IPS-18a (cell line): ENCODE results near the gene GOLGA5.
A peak's percentile ranks its signal among the peaks of the same experiment; 100 is the strongest.

ENCODE experiments used
- H3K27ac ChIP-seq: one replicate; pipeline ENCODE4 v1.5.1; 2013; ENCODE audit warnings: low read length
- H3K27me3 ChIP-seq: one replicate; pipeline ENCODE4 v1.6.1; 2013; ENCODE audit warnings: mild to moderate bottlenecking, low read length; ENCODE audit not compliant: control insufficient read depth, insufficient read depth
- H3K36me3 ChIP-seq: one replicate; pipeline ENCODE4 v1.6.1; 2013; ENCODE audit warnings: low read depth, low read length; ENCODE audit not compliant: control insufficient read depth
- H3K4me1 ChIP-seq: one replicate; pipeline ENCODE4 v1.6.1; 2013; ENCODE audit warnings: low read depth, low read length; ENCODE audit not compliant: control insufficient read depth
- H3K4me3 ChIP-seq: one replicate; pipeline ENCODE4 v1.5.1; 2013; ENCODE audit warnings: low read length
- H3K9ac ChIP-seq: one replicate; pipeline ENCODE4 v1.6.1; 2013; ENCODE audit warnings: mild to moderate bottlenecking, low read length, moderate library complexity
- H3K9me3 ChIP-seq: one replicate; pipeline ENCODE4 v1.6.1; 2013; ENCODE audit warnings: low read depth, low read length; ENCODE audit not compliant: control insufficient read depth

Gene GOLGA5

GRCh38 chr14:92866181-92866752, 72.2 kb downstream of the GOLGA5 start:
- H3K9me3 ChIP-seq: no peaks in the 10 kb centered on the region
- no peaks in the 10 kb centered on the region for H3K4me1 ChIP-seq
- no peak overlapping the region for H3K27ac ChIP-seq
- no peak overlapping the region for H3K4me3 ChIP-seq
- H3K9ac ChIP-seq: no peak overlapping the region
- no peaks in the 10 kb centered on the region for H3K36me3 ChIP-seq
- no peaks in the 10 kb centered on the region for H3K27me3 ChIP-seq

GRCh38 chr14:92866901-92867865, 73.1 kb downstream of the GOLGA5 start:
- H3K27ac ChIP-seq: no peak overlapping the region
- no peaks in the 10 kb centered on the region for H3K9me3 ChIP-seq
- no peaks in the 10 kb centered on the region for H3K4me1 ChIP-seq
- H3K9ac ChIP-seq: no peak overlapping the region
- no peak overlapping the region for H3K4me3 ChIP-seq
- H3K27me3 ChIP-seq: no peaks in the 10 kb centered on the region
- H3K36me3 ChIP-seq: no peaks in the 10 kb centered on the region

- no peak overlapping the region for H3K27ac ChIP-seq
- no peak overlapping the region for H3K4me3 ChIP-seq
- no peak overlapping the region for H3K9ac ChIP-seq
- H3K27me3 ChIP-seq: no peaks in the 10 kb centered on the region
- no peaks in the 10 kb centered on the region for H3K36me3 ChIP-seq
- no peaks in the 10 kb centered on the region for H3K9me3 ChIP-seq
- H3K4me1 ChIP-seq: peaks cover 16% of the 10 kb centered on the region
Observed at GRCh38 chr14:92874962-92875661, 81.0 kb downstream of the GOLGA5 start.

- no peaks in the 10 kb centered on the region for H3K9me3 ChIP-seq
- no peaks in the 10 kb centered on the region for H3K36me3 ChIP-seq
- H3K27ac ChIP-seq: no peak overlapping the region
- peaks cover 19% of the 10 kb centered on the region for H3K4me1 ChIP-seq
- H3K4me3 ChIP-seq: peak overlapping the region; percentile 10
- H3K27me3 ChIP-seq: no peaks in the 10 kb centered on the region
- H3K9ac ChIP-seq: no peak overlapping the region
Observed at GRCh38 chr14:92877757-92878431, 83.8 kb downstream of the GOLGA5 start.

- no peaks in the 10 kb centered on the region for H3K36me3 ChIP-seq
- H3K4me3 ChIP-seq: no peak overlapping the region
- H3K27me3 ChIP-seq: no peaks in the 10 kb centered on the region
- no peaks in the 10 kb centered on the region for H3K9me3 ChIP-seq
- H3K9ac ChIP-seq: no peak overlapping the region
- H3K27ac ChIP-seq: no peak overlapping the region
- peaks cover 19% of the 10 kb centered on the region for H3K4me1 ChIP-seq
Observed at GRCh38 chr14:92880351-92880750, 86.2 kb downstream of the GOLGA5 start.

GRCh38 chr14:92880851-92881250, 86.7 kb downstream of the GOLGA5 start:
- H3K27me3 ChIP-seq: no peaks in the 10 kb centered on the region
- H3K36me3 ChIP-seq: no peaks in the 10 kb centered on the region
- H3K9ac ChIP-seq: no peak overlapping the region
- peaks cover 19% of the 10 kb centered on the region for H3K4me1 ChIP-seq
- no peak overlapping the region for H3K27ac ChIP-seq
- no peaks in the 10 kb centered on the region for H3K9me3 ChIP-seq
- no peak overlapping the region for H3K4me3 ChIP-seq

- H3K36me3 ChIP-seq: no peaks in the 10 kb centered on the region
Observed at GRCh38 chr14:92883066-92883465, 89.0 kb downstream of the GOLGA5 start.

GRCh38 chr14:92884410-92884809, 90.3 kb downstream of the GOLGA5 start:
- Histone ChIP-seq H3K27ac (no peak overlapping the region), H3K4me3 (no peak overlapping the region), H3K4me1 (peaks cover 6% of the 10 kb centered on the region), H3K27me3 (no peaks in the 10 kb centered on the region), H3K9me3 (no peaks in the 10 kb centered on the region), H3K36me3 (no peaks in the 10 kb centered on the region), H3K9ac (no peak overlapping the region)

More at GRCh38 chr14:92883066-92883465, 89.0 kb downstream of the GOLGA5 start:
- Histone ChIP-seq H3K9ac (no peak overlapping the region), H3K27me3 (no peaks in the 10 kb centered on the region), H3K9me3 (no peaks in the 10 kb centered on the region), H3K27ac (no peak overlapping the region), H3K4me3 (no peak overlapping the region), H3K4me1 (peaks cover 13% of the 10 kb centered on the region)

- no peak overlapping the region for H3K27ac ChIP-seq
- H3K27me3 ChIP-seq: no peaks in the 10 kb centered on the region
- H3K4me3 ChIP-seq: no peak overlapping the region
- H3K36me3 ChIP-seq: no peaks in the 10 kb centered on the region
- H3K9ac ChIP-seq: no peak overlapping the region
- H3K4me1 ChIP-seq: peaks cover 3% of the 10 kb centered on the region
- no peaks in the 10 kb centered on the region for H3K9me3 ChIP-seq
Observed at GRCh38 chr14:92885279-92886061, 91.4 kb downstream of the GOLGA5 start.

GRCh38 chr14:92886337-92886736, 92.2 kb downstream of the GOLGA5 start:
- no peaks in the 10 kb centered on the region for H3K9me3 ChIP-seq
- no peaks in the 10 kb centered on the region for H3K36me3 ChIP-seq
- H3K27me3 ChIP-seq: no peaks in the 10 kb centered on the region
- H3K4me1 ChIP-seq: no peaks in the 10 kb centered on the region
- H3K4me3 ChIP-seq: no peak overlapping the region
- H3K9ac ChIP-seq: no peak overlapping the region
- H3K27ac ChIP-seq: no peak overlapping the region
